Activated CD8-positive, alpha-beta memory T cell treated with anti-CD3 and anti-CD28 coated beads for 48 hours (primary cell): ENCODE data around the gene DNAH11.
"Not testable (repeated sequence)": the region's sequence is repeated elsewhere in the genome, so short reads cannot be mapped to it uniquely, and the experiment has no call there.

Source experiments
- DNase-seq, 3 experiments: peaks; one replicate each; pipeline ENCODE4 v3.0.0-alpha.2; 2020; ENCODE audit warnings: low read depth in 2 of 3, low spot score in 2 of 3

The DNAH11 gene

DNA sequence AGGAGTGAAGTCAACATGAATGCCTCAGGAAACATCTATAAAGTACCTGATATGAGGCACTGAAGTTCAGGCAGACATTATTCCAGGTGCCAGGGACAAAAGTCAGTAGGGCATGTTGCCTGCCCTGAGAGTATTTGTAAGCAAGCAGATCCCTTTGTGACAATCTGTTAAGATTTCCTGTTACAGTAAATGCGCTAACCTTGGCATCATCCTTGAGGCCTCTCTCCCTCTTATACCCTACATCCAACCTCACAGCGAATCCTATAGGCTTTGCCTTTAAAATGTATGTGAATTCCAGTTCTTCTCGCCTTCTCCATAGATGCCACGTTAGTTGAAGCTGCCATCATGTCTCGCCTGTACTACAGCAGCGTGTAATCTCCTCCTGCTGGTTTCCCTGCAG, 165.3 kb downstream of the DNAH11 start:
- DNase-seq: no peak

DNA sequence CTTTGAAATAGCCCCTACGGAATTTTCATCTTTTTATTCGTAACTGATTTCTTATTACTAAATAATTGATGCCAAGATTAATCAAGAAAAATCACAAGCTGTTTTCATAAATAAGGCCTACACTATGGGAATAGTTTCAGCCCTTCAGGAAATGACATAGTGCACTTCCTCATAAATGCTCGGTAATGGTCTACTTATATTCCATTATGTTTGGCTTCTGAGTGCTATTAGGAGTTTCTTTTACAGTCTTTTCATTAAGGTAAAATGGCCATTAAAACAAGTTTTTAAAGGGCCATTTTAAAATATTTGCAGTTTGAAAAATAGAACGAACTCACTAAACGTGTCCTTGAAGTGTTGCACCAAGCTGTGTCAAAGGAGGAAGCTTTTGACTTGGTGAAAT, 174.5 kb downstream of the DNAH11 start:
- no peak for DNase-seq

DNA sequence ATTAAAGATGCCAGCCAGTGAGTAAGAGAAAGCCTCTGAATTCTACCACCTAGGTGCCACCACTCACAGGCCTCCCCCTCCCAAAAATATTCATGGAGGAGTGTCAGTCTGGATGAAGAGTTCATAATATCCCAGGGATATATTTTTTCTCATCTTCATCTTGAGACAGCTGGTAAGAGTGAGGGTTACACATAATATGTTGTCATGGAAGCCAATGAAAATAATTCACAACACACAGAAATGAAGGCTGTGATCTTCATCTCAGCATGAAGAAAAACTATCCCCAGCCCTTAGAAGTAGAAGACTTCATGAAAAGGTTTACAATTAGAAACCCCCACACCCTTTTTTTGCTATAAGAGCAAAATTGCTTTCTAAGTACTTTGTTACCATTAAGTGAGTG, 175.6 kb downstream of the DNAH11 start:
- DNase-seq: no peak

DNA sequence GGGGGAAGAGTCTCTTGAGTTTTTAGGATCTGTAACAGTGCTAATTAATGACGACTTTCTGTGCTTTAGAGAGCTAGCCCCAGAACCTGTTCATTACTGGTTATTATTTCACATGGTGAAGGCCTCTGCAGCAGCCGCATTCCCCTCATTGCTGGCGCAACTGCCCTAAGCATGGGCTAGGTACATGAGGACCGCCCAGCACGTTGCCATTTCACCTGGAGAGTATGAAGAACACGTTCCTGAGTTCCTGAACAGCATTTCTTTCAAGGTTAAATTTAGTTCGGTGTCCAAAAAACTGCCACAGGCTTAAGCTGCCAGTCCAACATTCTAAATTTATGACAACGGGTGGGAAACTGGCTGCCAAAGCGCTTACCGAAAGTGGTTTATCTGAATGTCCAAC, 177.0 kb downstream of the DNAH11 start:
- DNase-seq: no peak

DNA sequence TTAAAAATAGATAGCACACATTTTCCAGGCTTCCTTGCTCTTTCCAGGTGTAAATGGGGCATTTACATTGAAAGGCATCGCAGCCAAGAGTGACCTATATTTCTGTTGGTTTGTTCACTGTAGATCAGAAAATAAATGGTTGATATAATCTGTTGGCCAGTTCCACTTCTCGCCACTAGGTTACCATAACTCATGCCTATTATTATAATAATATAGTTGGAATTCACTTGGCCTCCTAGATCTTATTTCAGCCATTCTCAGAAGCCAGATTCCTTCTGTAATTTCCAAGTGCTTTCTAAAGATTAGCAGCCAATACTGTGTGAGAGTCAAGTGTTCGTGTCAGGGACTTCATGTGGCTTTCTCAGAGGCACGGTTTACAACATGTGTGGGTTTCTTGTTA, 179.5 kb downstream of the DNAH11 start:
- no peak for DNase-seq

DNA sequence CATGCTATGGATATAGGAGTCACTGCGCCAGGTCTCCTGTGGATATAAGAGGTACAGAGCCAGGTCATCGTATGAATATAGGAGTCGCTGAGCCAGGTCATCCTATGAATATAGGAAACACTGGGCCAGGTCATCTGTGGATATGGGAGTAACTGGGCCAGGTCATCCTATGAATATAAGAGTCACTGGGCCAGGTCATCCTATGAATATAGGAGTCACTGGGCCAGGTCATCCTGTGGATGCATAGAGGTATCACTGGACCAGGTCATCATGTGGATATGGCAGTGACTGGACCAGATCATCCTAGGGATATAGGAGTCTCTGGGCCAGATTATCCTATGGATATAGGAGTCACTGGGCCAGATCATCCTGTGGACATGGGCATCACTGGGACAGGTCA, 181.7 kb downstream of the DNAH11 start:
- no peak for DNase-seq

DNA sequence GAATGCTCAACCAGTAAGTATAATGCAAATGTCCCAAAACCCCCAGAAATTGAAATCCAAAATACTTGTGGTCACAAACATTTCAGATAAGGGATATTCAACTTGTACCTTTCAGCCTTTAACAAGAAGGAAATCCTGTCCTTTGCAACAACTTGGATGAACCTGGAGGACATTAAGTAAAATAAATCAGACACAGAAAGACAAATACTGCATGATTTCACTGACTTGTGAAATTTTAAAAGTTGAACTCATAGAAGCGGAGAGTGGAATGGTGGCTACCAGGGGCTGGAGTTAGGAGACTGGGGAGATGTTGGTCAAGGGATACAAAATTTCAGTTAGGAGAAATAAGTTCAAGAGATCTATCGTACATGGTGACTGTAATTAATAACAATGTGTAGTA, 187.6 kb downstream of the DNAH11 start:
- DNase-seq: no peak

DNA sequence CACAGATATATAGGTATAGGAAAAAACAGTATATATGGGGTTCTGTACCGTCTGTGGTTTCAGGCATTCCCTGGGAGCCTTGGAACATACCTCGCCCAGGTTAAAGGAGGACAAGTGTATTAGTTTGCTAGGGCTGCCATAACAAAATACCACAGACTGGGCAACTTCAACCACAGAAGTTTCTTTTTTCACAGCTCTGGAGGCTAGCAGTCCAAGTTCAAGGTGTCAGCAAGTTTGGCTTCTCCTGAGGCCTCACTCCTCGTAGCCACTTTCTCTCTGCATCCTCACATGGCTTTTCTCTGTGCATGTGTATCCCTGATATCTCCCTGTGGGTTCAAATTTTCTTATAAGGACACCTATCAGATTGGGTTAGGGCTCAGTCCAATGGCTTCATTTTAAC, 189.1 kb downstream of the DNAH11 start:
- no peak for DNase-seq

DNA sequence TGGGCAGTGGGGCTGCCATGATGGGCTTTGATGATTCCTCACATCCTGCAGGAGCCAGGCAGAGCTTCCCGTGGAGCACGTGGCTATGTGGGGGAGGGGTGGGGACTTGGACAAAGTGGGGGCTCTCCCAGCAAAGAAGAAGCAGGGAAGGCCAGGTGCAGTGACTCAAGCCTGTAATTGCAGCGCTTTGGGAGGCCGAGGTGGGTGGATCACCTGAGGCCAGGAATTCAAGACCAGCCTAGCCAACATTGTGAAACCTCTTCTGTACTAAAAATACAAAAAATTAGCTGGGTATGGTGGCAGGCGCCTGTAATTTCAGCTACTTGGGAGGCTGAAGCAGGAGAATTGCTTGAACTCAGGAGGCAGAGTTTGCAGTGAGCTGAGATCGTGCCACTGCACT, 190.1 kb downstream of the DNAH11 start:
- not testable (repeated sequence) for DNase-seq

DNA sequence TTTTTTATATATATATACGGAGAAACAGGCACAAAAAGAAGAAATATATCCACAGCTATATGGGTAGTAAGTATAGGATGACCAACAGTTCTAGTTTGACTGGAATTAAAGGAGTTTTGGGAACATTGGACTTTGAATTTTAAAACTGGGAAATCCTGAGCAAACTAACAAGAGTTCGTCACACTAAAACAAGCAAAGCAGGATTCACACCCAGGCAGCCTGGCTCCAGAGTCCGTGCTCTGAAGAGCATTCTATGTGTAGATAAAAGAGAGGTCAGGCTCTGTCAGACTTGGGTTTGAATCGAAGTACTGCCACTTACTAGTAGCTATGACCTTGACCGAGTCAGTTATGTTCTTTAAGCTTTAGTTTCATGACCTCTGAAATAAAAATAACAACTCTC, 191.0 kb downstream of the DNAH11 start:
- DNase-seq: no peak

DNA sequence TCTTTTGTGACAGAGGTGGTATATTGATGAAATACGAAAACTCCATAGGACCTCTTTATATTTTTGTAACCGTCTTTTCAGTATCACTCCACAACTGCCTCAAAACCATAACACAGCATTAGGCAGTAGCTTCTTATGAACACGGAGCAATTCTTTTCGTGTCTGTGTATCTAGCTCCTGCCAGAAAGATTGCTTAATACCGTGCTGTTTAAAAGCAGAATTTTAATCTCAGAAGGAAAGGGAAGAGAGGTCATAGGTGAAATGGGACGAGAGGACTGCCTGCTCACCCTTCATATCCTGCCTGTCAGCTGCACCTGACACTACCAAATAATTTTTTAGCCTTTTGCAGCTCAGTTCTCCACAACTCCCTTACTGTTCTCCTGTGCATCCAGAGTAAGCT, 200.7 kb downstream of the DNAH11 start:
- no peak for DNase-seq

DNA sequence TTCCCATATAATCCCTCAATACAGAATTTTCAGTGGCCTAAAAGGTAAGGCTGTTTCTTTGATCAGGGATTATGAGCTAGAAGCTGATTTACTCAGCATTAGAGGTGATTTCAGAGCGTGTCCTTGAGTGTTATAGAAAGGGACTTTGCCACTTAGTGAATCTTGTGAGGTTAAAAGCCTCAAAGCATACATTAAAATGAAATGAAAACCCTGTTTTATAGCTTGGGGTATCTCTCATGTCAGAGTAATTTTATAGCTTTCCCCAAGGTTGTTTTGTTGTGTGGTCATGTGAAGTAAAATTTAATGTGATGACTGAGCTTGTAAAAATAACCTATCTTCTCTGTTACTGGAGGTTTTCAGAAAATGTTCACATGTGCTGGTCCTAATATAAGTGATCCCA, 204.1 kb downstream of the DNAH11 start:
- DNase-seq: no peak

DNA sequence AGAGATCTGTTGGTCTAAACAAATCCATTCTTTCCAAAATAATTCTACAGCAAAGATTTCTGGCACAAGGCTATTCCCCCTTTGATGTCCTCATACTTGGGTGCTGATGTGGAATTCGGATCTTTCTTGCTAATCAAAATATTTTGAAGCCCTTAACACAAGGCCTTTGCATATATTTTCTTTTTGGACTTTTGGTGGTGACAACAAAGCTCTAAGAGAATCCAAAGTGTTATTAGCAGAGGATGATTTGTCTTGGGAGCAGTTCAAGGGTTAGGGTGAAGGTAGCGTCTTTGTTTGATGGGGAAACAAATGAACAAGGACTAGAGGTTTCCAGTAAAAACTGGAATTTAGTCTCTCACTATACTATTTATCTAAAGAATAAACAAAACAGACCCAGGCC, 205.0 kb downstream of the DNAH11 start:
- no peak for DNase-seq

DNA sequence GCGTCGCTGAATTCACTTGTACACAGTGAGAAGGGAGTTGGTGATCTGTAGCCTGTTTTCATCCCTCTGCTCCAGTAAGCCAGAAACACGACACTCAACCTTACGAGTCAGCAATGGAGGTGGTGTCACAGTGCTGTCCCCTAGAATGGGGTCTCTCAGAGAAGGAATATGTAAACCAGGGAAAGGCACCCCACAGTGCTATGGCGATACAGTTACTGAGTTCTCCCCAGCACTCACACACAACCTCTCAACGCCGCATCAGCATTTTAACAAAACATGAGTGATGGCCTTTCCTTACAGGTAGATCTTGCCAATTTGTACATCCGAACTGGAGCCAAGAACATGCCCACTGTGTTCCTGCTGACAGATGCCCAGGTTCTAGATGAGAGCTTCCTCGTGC, 206.5 kb downstream of the DNAH11 start:
- no peak for DNase-seq

DNA sequence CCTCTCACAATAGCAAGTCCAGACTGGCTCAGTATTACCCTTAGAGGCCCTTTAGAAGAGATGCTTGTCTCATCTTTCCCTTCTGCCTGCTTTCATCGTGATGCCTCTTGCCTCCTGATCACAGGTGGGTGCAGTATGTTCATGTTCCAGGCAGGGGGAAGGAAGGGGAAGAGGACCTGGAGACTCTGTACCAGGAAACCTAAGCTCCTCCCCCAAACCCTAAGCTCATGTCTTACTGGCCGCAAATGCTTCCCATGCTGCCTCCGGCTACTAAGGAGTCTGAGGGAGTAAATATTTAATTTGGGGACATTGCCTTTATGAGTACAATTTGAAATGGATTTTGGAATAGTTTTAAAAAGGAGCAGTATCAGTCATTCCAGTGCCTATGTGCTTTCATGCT, 210.2 kb downstream of the DNAH11 start:
- no peak for DNase-seq

DNA sequence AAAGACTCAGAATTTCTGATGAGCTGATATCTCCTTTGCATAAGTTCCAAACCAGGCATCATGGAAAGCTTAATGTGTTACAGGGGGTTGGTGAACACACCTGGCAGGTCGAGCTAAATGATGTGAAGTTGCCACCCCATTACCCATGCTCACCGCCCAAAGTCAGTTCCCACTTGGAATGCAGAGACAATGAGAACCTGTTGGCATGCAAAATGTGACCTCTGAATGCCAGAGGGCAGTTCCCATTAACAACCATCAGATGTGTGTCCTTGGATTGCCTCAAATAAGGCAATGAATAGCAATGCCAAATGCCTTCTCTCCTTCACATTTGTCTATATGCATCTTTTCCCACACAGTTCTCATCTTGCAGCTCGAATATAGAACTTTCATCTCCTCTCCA, 212.1 kb downstream of the DNAH11 start:
- no peak for DNase-seq

DNA sequence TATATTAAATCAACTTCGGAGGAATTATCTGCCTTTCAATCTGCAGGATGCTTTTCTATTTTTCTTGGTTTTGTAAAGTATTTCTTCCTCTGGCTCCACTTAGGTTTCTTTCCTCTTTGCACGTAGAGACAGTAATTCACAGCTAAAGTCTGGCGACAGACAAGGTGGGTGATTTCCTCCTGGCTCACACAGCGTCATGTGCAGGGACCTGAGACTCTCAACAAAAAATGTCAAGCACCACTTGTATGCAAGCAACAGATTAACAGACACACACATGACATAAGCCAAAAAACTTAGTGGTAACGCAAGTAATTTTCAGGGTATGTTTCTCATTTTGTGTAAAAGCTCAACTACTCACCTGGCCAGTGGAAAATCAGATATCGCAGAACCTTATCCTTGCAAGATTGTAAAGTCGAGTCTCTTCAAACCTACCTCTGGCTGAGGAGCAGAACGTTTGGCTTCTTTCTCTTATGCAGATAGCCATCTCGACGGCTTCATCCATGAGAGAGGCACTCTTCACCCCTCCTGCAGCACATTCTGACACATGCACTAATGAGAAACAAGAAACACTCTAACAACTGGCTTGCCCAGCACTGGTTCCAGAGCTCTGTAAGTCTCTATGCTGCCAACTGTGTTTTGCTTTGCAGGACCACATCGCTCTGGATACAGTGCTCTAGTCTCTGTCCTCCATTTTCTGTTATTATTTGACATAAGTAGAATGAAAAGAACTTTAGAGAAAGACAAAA, 214.9 kb downstream of the DNAH11 start:
- DNase-seq: no peak

DNA sequence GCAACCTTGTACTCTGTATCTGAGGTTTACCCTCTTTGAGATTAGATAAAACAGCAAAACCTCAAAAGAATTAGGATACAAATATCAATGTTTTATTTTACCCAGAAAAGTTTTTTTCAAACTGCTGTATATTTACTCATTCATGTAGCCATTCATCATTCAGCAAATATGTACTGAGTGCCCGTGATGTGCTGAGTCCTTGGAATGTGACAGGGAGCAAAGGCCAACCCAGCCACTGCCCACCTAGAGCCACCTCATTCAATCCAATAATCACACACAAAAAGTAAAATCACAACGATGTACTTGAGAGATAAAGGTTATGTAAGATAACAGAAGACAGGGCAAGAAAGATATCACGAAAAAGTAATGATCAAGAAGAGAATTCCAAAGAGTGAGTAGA, 215.4 kb downstream of the DNAH11 start:
- DNase-seq: no peak

DNA sequence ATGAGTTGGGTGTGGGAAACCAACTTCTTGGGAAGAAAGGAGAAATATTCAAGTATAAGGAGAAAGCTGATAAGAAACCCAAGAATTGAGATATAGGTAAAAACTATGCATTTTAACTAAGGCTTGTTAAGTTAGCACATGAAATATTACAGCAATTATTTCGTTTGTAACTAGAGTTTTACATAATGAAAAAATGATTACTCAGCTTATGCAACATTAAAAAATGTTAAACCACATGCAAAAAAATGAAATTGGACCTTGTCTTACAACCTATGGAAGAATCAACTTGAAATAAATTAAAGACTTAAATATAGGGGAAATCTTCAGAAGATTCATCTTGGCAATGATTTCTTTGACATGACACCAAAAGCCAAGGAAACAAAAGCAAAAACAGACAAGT, 219.6 kb downstream of the DNAH11 start:
- DNase-seq: no peak

DNA sequence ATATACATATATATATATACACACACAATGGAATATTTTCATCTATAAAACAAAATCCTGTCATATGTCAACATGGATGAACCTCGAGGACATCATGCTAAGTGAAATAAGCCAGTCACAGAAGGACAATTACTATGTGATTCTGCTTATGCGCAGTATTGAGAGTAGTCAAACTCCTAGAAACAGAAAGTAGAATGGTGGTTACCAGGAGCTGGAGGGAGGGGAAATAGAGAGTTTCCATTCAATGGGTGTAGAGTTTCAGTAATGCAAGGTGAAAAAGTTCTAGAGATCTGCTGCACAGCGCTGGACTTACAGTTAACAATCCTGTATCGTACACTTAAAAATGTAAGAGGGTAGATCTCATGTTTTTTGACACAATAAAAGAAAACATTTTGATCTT, 221.0 kb downstream of the DNAH11 start:
- no peak for DNase-seq

DNA sequence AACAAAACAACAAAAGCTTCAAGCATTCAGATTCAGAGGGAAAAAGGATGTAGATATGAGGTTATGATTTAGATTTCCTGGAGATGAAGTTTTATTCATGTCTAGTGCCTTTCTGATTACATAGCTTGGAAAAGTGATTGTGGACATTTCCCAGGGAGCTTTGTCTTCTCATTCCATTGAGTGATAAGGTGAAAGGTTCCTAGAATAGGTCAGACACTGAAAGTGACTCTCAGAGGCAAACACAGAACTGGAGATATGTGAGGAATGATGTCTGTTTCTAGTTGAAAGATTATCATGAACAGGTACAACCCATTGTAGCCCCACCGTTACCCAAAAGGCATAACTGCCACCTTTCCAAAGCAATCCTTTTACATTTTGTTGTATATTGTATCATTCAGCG, 223.4 kb downstream of the DNAH11 start:
- DNase-seq: no peak

DNA sequence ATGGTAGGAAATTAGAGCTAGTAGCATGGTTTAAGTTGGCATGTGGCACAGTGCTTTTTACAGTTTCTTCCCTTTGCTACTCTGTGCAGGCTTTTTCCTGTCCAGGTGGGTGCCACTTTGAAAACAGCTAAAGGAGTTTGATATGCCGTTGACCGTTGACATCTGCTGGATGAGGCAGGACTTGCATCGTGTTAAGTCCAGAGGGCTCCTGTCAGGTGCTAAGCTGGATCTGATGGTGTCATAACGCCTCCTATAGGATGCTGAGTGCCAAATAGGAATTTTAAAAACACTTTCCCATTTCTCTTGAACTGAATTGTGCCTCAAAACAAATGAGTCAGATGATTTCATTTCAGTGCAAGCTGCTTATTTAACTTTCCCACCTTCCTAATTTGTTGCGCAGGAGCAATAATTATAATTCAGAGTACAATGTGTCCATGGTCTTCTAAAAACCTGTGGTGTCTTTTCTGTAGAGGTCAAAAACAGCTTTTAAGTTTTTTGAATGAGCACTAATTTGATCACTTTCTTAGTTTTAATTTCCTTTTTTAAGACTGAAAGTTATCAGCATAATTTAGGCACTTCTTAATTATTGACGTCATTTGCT, 224.6 kb downstream of the DNAH11 start:
- DNase-seq: no peak

DNA sequence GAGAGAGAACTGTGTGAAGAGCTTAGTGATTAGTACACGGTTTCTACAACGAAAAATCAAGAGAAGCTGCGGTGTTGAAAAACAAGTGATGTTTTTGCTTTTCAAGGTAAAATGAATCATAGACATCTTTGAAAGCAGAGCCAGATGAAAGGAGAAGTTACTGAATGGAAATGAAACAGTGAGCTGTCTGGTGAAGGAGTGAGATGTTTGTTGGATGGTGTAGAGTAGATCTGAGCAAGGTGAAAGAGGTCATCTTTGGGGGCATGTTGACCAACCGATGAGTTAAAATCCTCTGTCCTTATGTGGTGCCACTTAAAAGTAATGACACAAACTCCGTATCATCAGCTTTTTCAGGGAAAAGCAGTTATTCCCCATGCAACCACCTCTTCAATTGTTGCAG, 225.4 kb downstream of the DNAH11 start:
- no peak for DNase-seq
